Stimulated activated CD8-positive, alpha-beta memory T cell treated with anti-CD3 and anti-CD28 coated beads, Interleukin-4, amount 100 ng/mL, for 1 hour (primary cell): ENCODE measurements around the gene PARP11.

Experiments used
- DNase-seq, 2 donors: peaks; one replicate each; pipeline ENCODE4 v3.0.0-alpha.2; 2020; ENCODE audit warnings: low read depth in 2 of 2, low spot score in 1 of 2

Gene PARP11

DNA sequence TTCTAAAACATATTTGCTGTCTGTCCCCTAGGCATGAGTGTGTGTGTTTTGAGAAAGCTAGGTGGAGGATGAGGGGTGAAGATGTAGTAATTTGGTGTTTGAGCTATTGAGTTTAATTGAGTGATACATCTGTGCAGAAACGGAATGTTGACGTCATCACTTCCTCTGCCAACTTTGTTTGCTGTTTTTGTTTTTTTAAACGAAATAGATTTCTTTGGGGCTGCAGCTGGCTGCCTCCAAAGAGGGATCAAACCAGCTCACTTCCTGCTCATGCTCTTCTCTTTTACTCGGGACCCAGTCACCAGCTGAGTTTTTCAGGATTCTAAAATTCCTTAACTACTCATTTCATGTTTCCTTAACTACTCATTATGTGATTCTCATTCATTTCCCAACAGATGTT is 100.8 kb downstream of the PARP11 start:
- no peak for DNase-seq

DNA sequence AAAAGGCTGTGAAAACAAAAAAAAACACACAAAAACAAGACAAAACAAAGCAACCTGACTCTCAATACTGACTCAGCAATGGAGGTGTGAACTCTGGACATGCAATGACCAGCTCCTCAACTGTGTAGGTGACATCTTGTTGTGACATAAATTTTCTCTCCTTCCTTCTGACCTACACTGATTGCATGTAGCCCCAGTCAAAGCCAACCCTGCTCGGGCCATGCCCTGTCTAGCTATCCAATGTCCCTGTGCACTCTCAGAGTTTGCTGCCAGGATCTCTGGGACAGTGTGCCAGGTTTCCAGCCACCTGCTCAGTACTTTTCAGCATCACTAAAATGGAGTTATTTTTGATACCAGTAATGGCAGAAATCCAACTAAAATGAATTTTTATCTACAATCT is 101.3 kb downstream of the PARP11 start:
- no peak for DNase-seq

- no peak for DNase-seq
Observed at GRCh38 chr12:3770891-3771290, 102.3 kb downstream of the PARP11 start.

- no peak for DNase-seq
Observed at GRCh38 chr12:3768911-3769447, 104.2 kb downstream of the PARP11 start.

GRCh38 chr12:3761116-3761735 is 112.0 kb downstream of the PARP11 start:
- no peak for DNase-seq

DNA sequence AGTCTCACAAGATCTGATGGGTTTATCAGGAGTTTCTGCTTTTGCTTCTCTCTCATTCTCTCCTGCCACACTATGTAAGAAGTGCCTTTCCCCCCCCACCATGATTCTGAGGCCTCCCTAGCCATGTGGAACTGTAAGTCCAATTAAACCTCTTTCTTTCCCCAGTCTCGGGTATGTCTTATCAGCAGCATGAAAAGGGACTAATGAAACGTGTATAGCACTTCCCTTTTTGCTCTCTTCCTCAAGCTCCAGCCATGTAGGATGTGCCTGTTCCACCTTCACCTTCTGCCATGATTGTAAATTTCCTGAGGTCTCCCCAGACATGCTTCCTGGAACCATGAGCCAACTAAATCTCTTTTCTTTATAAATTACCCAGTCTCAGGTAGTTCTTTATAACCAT is 113.3 kb downstream of the PARP11 start:
- no peak for DNase-seq
